Endothelial cell of umbilical vein (primary cell): ENCODE data around the gene CTNND2.

Source experiments
- EZH2 ChIP-seq: IDR thresholded peaks from 2 replicates; pipeline ENCODE4 v1.6.1; 2012; ENCODE audit warnings: borderline replicate concordance, low read depth, mild to moderate bottlenecking, moderate library complexity, low read length, inconsistent platforms; ENCODE audit not compliant: severe bottlenecking
- FOS ChIP-seq: IDR thresholded peaks from 2 replicates; pipeline ENCODE4 v1.6.1; 2011; ENCODE audit warnings: mild to moderate bottlenecking, low read length, moderate library complexity, borderline replicate concordance; ENCODE audit not compliant: insufficient read depth
- JUN ChIP-seq: IDR thresholded peaks from 2 replicates; pipeline ENCODE4 v1.6.1; 2011; ENCODE audit warnings: borderline replicate concordance, low read depth; ENCODE audit not compliant: insufficient read length, insufficient read depth
- MYC ChIP-seq: IDR thresholded peaks from one replicate; pipeline ENCODE4 v1.6.1; 2011; ENCODE audit warnings: mild to moderate bottlenecking, low read depth, low read length
- POLR2A ChIP-seq: IDR thresholded peaks from 2 replicates; pipeline ENCODE4 v1.6.1; 2012; ENCODE audit warnings: low read depth, mild to moderate bottlenecking, control low read depth, low read length
- POLR2AphosphoS5 ChIP-seq: IDR thresholded peaks from 2 replicates; pipeline ENCODE4 v1.6.1; 2012; ENCODE audit warnings: low read depth, mild to moderate bottlenecking, control low read depth, low read length, moderate library complexity; ENCODE audit not compliant: insufficient read depth
- TF ChIP-seq, protein P1 (sequence below), 2 donors: IDR thresholded peaks; 1 replicate in 1 of 2; 2 replicates in 1 of 2; pipeline ENCODE4 v1.5.1; 2011; ENCODE audit warnings: low read length in 2 of 2, mild to moderate bottlenecking in 2 of 2, moderate library complexity in 2 of 2, control low read depth in 1 of 2, inconsistent platforms in 1 of 2, low read depth in 1 of 2; ENCODE audit not compliant: insufficient read depth in 1 of 2; ENCODE audit errors: extremely low read depth in 1 of 2
- TF ChIP-seq, protein P2 (sequence below): IDR thresholded peaks from 2 replicates; pipeline ENCODE4 v1.6.1; 2011; ENCODE audit not compliant: insufficient read depth, insufficient read length

DNA sequence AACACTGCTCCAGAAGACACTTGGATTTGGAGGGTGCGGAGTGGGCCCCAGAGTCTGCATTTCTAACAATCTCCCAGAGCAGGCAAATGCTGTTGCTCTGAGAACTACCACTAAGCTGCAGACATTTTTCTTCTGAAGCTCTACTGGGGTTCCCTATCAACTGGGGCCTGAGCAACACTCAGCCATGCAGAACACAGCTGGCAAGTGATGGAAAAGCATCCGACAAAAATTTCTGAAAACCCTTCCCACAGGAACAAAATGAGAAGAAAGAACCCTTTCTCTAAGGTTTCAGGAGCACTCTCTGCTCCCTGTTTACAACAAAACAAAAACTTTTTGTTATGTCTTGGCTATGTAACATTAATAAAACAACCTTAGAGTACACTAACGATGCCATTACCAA lies 516.9 kb downstream of the CTNND2 start:
- TF ChIP-seq POLR2A (no peak), POLR2AphosphoS5 (no peak), FOS (no peak), EZH2 (no peak), JUN (no peak), MYC (no peak)
- TF ChIP-seq, protein P1, sequence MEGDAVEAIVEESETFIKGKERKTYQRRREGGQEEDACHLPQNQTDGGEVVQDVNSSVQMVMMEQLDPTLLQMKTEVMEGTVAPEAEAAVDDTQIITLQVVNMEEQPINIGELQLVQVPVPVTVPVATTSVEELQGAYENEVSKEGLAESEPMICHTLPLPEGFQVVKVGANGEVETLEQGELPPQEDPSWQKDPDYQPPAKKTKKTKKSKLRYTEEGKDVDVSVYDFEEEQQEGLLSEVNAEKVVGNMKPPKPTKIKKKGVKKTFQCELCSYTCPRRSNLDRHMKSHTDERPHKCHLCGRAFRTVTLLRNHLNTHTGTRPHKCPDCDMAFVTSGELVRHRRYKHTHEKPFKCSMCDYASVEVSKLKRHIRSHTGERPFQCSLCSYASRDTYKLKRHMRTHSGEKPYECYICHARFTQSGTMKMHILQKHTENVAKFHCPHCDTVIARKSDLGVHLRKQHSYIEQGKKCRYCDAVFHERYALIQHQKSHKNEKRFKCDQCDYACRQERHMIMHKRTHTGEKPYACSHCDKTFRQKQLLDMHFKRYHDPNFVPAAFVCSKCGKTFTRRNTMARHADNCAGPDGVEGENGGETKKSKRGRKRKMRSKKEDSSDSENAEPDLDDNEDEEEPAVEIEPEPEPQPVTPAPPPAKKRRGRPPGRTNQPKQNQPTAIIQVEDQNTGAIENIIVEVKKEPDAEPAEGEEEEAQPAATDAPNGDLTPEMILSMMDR (IDR thresholded peaks at IDR 0.05; ENCODE audit: extremely low read depth in 1 of 2, insufficient read depth in 1 of 2, low read depth in 1 of 2, low read length in 2 of 2) = no peak
- TF ChIP-seq, protein P2, sequence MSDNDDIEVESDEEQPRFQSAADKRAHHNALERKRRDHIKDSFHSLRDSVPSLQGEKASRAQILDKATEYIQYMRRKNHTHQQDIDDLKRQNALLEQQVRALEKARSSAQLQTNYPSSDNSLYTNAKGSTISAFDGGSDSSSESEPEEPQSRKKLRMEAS = no peak
